HG03469 (cell line): ENCODE measurements around the gene GASK1A.
"Not testable (repeated sequence)": the region's sequence is repeated elsewhere in the genome, so short reads cannot be mapped to it uniquely, and the experiment has no call there.

ENCODE experiments used
- ATAC-seq: cut with Tn5 transposase; IDR thresholded peaks from one replicate; pipeline ENCODE4 v1.9.1; 2021; ENCODE audit warnings: mild to moderate bottlenecking, moderate library complexity, moderate number of reproducible peaks; ENCODE audit not compliant: unreplicated experiment

Gene GASK1A

DNA sequence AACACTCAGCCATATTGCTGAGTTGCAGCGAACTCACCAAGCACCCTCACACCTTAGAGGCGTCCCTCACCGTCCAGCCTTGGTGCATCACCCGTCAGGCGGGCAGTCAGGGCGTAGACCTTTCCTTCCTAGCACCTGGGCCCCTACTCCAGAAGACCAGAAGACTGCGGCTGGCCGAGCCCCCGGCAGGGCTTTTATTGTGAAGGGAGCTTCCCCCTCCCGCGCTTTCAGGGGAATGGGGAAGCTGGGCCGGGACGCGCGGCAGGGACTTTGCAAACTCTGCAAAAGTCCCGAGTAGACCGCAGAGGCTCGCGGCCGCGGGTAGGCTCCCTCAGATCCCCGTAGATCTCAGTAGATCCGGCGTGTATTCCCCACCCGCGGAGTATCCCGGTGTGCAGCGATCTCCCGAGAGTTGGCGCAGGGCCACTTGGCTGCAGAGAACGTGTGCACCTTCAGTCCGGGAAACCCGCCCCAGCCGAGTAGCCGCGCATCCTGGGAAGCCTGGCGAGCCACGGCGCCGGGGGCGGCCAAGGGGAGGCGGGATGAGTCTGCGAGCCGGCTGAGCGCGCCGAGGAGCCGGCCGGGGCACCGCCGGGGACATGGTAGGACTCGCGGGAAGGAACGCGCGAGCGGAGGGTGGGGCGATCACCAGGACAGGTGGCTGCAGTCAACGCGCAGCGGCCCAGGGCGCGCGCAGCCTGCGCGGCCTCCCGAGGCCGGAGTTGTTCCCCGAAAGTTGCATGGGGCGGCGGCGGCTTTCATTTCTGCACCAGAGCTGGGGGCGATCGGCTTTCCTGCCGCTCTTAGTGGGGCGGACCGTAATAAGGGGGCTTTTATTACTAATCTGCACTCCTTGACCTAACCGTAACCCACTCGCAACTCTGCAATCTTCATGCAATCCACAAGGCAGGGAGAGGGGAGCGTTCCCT, at the start of gene GASK1A:
Gene GASK1A (plus strand): TSS at position 268 of the 929 bp plus-strand sequence. CDS start 332 bp downstream, at position 600.
- no peak for ATAC-seq

DNA sequence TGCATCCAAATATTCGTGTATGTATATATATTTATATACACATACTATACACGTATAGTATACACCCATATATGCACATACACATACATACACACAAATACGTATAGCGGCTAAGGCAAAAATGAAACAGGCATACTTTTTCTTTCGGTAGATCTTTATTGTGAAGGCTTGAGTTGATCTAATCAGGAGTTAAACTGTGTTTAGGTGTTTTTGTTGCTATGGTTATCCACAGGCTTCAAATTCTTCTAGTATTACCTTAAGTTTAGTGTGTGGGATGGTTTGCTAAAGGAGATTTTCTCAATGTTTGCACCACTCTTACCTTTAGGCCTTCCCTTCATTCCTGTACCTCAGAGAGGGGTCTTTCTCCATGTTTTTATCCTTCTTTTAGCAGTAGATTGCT, 45.0 kb upstream of the GASK1A start:
- ATAC-seq, result no peak

DNA sequence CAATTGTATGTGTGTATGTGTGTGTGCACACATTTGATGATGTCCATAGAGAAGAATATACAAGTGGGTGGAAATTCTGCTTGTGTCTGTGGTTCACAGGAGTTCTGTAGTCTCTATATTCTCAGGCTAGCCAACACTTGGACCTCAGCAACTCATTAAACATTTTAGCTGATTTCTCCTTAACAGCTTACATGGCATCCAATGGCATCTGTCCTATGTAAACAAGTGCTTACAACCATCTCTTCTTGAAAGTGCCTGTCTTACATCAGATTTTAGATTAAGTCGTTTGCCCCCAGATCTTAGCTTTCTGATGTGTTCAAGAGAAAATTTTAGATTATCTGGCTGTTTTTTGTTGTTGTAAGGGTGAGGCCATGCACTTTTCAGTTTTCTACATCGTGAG, 44.2 kb upstream of the GASK1A start:
- no peak for ATAC-seq

DNA sequence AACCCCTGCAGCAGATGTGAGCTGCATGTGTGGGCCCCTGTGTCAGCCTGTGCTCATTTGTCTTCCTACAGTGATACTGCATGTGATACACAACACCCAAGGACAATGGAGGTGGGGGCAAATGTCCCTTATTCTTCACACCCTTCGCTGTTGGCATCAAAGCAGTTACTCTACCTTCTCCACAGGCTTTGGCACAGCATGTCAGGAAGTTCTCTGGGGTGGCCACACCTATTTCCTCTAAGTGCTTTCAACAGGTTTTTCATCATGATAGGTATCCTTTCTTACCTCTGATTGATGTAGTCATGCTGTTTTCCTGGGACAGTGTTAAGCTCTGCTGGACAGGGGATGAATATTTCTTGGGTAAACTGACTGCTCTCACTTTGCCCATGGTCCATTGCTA, 43.6 kb upstream of the GASK1A start:
- ATAC-seq, result no peak

DNA sequence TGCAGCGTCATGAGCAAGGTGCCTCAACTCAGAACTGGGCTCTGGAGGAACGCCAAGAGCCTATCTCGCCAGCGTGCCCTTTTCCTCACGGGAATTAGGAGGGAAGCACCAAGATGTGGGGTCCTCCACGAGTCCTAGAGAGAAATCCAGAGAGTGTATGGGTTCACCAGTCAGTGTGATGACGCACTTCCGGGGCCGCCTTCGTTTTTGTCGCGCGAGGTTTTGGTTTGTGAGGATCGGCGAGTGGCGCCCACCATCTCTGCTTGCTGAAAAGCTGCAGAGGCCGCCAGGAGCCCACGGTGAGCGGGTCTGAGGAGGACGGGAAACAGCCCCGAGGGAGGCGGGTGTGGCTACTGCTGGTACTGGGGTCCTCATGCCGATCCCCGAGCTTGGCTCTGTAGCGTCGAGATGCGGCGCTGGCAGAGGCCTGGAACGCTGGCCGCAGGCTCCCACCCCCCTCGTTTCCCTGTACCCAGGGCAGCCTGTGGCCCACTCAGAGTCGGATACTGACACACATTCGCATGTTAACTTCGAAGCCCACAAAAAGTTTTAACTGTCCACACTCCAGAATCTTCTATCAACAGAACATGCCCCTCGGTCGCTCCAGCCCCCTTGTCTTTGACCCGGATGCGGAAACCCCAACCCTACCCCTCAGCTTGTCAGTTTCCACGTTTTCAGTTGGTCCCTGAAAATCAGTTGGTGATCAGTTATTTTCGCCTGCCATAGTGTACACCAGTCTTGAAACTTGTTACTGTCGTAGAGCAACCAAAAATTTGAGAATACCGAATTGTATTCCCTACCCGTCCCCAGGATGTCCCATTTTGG, 42.7 kb upstream of the GASK1A start:
- no peak for ATAC-seq

DNA sequence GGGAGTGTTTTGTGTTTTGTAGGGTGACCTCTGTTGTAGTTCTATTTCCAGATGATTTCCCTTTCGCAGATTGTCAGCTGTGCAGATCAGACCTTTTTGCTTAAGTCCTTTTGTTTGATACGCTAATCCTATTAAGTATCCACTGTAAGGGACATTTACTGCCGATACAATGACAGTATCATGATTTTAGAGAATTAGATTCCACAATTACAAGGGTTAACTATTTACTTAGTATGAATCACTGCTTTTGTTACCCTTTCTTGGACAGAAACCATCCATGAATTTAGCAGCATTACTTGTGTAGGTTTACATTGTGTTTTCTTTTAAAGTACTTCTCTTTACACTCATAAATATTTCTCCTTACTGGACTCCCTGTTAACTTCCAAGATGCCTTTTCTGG, 41.8 kb upstream of the GASK1A start:
- ATAC-seq, result no peak

DNA sequence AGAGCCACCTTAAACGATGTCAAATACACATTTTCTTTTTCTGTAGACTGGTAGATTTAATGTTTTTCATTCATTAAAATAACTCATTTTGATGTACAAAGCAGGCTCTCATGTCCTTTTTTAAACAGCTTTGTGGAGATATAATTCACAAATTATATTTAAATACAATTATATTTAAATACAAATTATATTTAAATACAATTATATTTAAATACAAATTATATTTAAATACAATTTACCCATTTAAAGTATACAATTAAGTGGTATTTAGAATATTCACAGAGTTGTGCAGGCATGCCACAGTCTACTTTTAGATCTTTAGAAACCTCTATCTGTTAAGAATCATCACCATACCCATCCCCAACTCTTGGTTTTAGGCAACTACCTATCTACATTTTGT, 36.4 kb upstream of the GASK1A start:
- no peak for ATAC-seq

DNA sequence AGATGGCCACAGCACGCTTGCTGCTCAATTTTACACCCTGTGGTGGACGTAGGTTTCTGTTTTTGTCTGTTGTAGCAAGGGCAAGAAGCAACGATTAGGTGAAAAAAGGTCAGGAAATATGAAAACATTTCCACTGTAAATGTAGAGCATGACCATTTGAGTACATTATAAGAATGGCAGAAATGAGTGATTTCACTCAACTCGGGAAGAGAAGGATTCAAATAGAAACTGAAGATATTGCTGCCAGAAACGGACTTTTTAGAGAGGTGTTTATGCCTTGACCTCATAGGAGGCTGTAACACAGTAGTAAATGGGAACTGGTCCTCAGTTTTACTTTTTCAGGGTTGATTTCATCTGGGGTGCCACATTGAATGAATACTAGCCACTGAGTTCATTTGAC, 33.1 kb upstream of the GASK1A start:
- no peak for ATAC-seq

DNA sequence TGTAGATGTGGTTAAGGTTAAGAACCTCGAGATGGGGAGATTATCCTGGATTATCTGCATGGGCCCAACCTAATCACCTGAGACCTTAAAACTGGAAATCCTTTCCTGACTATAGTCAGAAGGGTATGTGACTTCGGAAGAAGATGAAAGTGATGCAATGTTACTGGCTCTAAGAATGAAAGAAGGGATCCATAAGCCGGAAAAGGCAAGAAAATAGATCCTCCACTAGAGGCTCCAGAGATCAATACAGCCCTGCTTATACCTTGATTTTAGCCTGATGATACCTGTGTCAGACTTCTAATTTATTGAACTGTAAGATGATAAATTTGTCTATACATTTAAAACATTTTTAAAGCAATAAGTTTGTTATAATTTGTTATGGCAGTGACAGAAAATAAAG, 21.5 kb upstream of the GASK1A start:
- ATAC-seq, result no peak

DNA sequence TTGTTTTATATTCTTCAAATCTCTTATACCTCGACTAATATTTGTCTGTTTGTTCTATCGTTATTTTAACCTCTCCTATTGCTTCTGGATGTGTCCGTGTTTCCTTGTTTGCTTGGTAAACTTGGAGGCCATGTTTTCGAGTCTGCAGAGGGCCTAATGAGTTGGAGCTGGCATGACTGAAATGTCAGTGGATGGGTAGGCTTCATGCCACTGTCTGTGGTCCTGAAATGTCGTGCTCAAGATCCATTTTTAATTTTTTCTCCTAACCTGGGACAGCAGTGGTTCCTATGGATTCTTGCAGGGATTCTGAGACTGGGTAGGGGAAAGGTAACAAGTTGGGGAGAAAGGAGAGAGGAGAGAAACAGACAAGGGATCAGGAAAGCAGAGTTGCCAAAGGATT, 18.8 kb upstream of the GASK1A start:
- ATAC-seq, result no peak

DNA sequence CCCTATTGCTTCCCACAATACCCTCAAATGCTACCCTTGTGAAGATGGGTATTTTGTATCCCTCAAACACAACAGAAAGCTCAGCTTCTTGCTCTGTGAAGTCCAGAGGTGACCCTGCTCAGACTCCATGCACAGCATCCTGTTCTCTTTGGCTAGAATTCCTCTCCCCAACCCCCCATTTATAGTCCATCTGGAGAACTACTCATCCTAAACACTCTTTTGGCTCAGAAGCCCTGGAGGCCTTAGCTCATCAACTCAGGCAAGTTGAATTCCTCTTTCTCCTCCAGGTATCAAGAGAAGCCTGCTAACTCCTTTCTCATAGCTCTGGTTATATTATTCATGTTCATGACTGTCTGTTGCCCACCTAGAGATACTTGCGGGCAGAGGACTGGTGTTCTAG, 18.3 kb upstream of the GASK1A start:
- ATAC-seq, result no peak

DNA sequence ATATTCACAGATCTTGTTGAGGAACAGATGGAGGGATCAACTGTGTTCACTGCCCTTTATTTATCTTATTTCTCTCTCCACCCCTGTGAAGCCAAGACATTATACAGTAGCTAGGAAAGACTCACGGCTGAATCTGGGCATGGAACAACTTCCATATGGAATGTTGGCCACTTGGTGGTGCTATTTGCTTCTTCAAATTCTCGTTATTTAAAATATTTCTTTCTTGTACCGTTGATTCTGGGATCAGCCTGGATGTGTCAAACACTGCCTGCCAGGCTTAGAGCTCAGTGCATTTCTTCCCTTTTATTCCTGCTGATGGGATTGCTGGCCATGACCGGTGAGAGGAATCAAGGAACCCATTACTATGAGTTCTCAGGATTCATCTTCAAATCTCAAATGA, 17.5 kb upstream of the GASK1A start:
- ATAC-seq, result no peak

DNA sequence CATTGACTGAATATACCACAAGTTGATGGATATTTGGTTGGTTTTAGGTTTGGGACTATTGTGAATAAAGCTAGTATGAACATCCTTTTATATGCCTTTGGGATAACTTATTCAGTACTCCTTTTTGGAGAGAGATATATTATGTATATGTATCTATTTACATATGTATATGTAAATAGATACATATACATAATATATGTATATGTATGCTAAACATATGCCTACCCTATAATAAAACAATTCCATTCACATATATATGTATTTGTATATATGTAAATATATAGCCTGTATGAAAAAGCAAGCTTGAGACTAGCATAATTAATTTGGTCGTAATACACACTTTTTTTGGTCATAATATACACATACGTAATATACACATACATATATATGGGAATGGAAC, 15.8 kb upstream of the GASK1A start:
- no peak for ATAC-seq

DNA sequence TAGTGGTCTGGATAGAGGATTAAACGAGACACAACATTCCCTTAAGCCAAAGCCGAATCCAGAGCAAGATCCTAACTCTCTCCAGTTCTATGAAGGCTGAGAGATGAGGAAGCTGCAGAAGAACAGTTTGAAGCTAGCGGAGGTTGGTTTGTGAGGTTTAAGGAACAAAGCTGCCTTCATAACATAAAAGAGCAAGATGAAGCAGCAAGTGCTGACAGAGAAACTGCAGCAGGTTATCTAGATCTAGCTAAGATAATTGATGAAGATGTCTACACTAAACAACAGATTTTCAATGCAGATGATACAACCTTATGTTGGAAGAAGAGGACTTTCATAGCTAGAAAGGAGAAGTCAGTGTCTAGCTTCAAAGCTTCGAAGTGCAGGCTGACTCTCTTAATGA, 14.8 kb upstream of the GASK1A start:
- ATAC-seq, result no peak

DNA sequence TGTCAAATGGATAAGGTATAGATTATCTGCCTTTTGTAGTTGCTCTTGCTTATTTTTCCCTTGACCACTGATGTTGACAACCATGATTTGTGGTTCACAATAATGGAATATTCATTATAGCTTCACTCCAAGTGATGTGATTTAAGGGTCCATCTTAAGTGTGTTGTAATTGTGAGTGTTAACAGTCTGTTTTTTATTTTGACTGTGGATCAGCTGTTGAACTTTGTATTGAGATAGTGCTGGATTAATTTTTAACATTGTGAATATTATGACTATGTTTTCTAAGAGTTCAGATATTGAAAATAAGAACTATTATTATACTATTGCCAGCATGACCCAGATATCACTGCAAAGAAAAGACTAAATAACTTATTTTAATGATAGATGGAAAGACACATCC, 8.6 kb upstream of the GASK1A start:
- ATAC-seq, result no peak

DNA sequence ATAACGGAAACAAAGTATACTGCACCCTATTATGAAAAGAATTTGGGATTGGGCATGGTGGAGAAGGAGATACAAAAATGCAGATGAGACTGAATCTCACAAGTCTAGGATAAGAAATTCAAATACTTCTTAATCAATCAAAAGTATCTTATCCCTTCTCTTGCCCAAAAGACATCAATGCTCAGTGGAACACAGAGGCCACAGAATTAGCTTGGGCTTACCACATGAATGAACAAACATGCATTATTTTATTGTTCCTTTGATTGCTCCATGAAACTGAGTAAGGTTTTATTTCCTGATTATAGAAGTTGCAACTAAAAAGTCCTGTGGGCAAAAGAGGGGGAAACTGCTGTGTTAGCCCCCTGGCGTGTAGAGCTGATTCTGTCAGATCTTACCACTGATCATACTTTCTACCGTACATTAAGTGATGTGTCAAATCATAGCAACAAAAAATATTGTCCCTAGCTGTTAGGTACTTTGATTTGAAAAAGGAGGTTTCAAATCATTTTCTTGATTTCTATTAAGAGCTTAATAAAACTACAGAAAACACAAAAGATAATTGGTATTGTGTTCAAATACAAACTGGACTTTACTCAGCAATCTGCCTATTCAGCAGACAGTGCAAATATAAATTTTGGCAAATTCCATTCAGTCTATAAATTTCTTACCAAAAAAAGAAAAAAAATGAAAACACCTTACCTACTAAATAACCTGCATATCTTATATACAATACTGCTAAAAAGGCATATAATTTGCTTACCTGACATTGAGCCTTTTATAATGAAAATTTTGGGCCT, 7.9 kb upstream of the GASK1A start:
- ATAC-seq, result no peak

DNA sequence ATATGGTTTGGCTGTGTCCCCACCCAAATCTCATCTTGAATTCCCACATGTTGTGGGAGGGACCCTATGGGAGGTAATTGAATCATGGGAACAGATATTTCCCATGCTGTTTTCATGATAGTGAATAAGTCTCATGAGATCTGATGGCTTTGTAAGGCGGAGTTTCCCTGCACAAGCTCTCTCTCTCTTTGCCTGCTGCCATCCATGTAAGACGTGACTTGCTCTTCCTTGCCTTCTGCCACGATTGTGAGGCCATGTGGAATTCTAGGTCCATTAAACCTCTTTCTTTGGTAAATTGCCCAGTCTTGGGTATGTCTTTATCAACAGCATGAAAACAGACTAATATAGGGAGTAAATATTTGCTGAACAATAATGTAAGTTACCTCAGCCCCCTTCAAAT, 4.2 kb upstream of the GASK1A start:
- ATAC-seq, result not testable (repeated sequence)

DNA sequence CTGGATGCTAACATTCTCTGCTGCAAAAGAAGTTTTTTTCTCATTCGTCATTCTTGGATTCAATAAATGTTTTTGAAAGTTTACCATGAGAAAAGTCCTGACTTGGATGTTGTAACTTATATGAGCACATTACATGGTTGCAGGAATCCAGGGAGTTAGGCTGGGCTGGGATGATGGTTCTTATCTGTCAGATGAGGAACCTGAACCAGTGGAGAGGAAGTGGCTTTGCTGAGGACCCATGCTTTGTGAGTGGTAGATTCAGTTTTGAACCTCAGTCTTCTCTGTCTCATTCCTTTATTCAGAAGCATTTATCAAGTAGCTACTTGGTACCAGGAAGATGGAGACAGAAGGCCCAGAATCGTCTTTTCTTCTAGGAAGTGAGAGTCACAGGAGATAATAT, 3.7 kb upstream of the GASK1A start:
- no peak for ATAC-seq

DNA sequence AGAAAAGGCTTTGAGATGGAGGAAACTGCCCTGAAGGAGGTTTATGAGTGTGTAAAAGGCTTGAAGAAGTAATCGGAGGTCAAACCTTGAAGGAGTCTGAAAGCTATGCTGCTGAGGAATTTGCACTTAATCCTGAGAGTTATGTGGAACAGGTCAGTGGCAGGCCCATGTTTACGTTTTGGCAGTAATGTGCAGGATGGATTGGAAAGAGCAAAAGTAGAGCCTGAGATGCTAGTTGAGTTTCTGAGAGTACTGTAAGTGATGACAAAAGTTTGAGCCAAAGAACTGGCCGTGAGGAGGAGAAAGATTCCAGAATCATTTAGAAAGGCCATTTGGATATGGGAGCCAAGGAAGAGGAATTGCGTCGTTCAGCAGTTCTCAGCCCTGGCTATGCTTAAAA, 3.2 kb upstream of the GASK1A start:
- ATAC-seq, result no peak

DNA sequence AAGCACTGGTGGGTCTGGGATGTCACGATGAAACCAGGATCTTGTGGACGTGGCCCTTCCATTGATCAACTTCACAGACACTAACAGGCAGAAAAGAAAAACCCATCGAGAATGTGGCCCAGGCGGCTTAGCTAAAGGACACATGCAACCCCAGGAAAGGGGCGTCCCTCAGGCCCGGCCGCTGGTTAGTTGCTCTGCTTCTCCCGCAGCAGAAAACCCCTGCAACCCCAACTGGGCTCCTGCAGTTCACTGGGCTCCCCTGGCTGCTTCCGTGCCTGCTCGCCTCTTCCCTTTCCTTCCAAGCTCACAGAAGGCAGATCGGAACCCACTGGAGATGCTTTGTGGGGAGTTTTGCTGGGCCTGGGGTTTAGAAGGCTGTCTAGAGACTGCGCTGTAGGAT, 1.1 kb downstream of the GASK1A start:
- ATAC-seq, result no peak

DNA sequence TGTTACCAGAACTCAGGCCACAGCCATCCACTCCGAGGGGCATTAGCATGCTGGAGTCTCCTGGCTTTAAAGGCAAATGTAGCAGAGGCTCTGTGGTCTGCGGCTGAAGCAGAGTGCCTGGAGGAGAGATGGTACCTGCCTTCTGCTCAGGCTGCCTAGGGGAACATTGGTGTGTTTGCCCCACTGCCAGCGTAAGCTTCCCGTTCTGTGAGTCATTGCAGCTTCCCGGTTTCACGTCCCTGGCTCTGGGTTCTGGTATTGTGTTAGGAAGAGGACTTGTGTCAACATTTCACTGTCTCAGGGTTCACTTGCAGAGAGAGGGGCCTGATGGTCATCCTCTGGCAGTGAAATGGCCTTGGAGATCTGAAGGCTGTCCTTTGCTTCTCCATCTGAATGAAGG, 1.8 kb downstream of the GASK1A start:
- ATAC-seq, result no peak
